Hematopoietic multipotent progenitor cell (in vitro differentiated cells): ENCODE results near the gene TGM6. TPM values are rescaled to one million over a fixed set of nuclear protein-coding genes. Genes with fewer than 3 reads are reported as not detected.
A peak's percentile ranks its signal among the peaks of the same experiment; 100 is the strongest.
"Not testable (repeated sequence)": the region's sequence is repeated elsewhere in the genome, so short reads cannot be mapped to it uniquely, and the experiment has no call there.

ENCODE experiments used
- DNase-seq, 3 donors: peaks; one replicate each; pipeline ENCODE4 v3.0.0-alpha.2; 2011 to 2015; ENCODE audit warnings: low read depth in 2 of 3, low spot score in 2 of 3
- total RNA-seq: library from RNA; depleted of rRNA; stranded (reverse); fragments of >200 nt; gene quantifications from one replicate; pipeline ENCODE4 v1.2.3, GENCODE V29; 2012

TGM6 gene
- total RNA-seq, 1 donor, result not detected

- DNase-seq, result no peak
Measured at GRCh38 chr20:2397091-2397490, 16.4 kb downstream of the TGM6 start.

GRCh38 chr20:2397595-2398145, 17.0 kb downstream of the TGM6 start:
- DNase-seq, result no peak

- no peak for DNase-seq
Measured at GRCh38 chr20:2398449-2398848, 17.7 kb downstream of the TGM6 start.

DNA sequence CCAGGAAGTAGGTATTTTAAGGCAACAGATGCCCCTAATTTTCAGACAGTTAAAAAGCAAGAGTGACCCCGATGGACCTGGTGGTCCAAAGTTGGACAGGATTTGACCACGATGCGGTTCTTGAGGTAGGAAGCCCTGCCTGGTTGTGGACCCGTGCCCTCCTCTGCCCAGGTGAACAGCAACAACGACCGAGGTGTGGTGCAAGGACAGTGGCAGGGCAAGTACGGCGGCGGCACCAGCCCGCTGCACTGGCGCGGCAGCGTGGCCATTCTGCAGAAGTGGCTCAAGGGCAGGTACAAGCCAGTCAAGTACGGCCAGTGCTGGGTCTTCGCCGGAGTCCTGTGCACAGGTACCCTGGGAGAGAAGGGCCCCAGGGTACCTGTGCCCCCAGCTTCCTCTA, 18.7 kb downstream of the TGM6 start:
- no peak for DNase-seq

DNA sequence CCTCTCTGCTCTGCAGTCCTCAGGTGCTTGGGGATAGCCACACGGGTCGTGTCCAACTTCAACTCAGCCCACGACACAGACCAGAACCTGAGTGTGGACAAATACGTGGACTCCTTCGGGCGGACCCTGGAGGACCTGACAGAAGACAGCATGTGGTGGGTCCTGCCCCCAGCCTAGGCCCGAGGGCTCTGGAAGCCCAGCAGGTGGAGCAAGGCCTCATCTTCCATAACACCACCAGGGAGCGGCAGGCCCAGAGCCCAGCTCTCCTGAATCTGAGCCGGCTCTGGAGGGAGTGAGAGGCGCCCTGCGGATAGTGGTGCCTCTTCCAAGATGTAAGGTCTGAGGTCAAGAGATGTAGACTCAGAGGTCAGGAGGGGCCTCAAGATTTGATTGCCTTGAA, 19.6 kb downstream of the TGM6 start:
- no peak for DNase-seq

DNA sequence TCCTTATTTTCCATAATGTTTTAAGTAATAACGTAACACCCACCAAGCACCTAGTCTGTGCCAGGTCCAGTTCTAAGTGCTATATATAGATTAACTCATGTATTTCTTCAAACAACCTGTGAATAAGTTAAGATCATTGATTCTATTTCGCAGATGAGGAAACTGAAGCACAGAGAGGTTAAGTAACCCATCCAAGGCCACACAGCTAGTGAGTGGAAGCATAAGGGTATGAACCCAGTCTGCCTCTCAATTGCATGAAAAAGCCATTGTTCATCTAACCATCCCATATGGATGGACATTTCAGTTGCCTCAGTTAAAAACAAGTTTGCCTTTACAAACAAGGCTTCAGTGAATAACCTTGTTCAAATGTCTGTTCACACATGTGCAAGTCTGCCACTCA, 20.8 kb downstream of the TGM6 start:
- no peak for DNase-seq

DNA sequence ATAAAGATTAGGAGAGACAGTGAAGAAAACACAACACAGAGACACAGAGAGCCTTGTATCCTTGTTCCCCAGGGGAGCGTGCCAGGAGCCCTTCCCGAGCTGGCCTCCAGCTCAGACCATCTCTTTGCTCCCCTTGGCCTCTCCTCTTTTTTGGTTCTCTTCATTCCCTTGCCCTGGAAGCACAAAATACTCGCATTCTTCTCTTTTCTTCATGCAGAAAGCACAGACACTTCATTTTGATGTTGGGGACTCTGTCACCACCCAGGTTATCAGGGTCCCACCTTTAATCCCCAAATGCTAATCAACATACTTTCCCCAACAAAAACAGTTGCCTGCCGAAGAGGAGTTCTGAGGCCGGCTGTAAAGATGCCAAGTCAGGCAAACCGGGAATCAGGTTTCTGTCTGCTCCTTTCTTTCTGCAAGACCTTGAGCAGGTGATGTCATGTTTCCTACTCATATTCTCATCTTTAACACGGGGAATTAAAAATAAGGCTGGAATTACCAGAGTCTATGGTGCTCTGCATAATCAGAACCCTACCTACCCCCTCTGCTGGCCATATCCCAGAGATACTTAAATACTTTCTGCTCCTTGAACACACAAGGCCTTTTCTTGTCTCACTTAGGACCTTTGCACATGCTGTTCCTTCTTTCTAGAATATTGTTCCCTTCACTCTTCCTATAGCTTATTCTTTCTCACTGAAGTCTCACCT, 21.7 kb downstream of the TGM6 start:
- peak in 2 of 3 donors; percentile 14 to 40 for DNase-seq

DNA sequence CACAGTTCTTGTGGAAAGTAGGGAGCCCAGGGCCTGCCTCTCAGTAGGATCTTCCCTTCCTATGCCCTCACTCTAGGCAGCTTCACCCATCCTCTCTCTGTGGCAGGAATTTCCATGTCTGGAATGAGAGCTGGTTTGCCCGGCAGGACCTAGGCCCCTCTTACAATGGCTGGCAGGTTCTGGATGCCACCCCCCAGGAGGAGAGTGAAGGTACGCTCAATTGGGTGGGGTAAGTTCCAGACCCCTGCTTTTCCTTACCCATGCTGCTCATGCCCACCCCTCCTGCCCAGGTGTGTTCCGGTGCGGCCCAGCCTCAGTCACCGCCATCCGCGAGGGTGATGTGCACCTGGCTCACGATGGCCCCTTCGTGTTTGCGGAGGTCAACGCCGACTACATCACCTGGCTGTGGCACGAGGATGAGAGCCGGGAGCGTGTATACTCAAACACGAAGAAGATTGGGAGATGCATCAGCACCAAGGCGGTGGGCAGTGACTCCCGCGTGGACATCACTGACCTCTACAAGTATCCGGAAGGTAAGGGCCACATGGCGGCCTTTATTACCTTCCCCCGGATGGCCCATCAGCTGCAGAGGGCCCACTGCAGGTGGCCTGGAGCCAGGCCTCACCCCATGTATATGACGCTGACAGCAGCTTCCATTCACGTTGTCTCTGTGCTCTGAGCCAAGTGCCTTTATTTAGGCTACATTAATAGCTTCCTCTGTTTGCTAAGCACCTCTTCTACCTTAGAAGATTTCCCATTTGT, 22.8 kb downstream of the TGM6 start:
- DNase-seq, result no peak

DNA sequence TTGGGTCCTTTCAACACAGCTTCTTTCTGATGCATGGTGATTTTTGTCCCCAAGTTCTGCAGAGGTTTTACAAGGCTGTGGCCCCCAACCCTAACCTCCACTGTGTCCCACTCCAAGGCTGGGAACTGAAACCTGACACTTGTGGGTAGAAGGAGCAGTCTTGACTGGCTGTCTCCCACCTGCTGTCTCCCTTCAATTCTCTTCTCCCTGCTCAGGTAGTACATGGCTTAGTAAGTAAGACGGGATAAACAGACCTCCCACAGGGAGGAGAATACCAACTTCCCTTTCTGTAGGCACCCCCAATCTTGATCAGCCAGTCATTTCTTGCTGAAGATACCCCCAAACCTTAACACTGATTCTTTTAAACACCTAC, 25.0 kb downstream of the TGM6 start:
- no peak for DNase-seq

DNA sequence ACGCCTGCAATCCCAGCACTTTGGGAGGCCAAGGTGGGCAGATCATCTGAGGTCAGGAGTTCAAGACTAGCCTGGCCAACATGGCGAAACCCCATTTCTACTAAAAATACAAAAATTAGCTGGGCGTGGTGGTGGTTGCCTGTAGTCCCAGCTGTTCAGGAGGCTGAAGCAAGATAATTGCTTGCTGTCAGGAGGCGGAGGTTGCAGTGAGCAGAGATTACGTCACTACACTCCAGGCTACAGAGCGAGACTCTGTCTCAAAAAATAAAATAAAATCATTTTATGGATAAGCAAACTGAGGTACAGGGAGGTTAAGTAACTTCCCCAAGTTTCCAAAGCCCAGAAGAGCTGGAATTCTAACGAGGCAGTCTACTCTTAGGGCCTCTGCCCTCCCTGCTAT, 26.7 kb downstream of the TGM6 start:
- DNase-seq, result not testable (repeated sequence)

GRCh38 chr20:2408111-2408510, 27.4 kb downstream of the TGM6 start:
- no peak for DNase-seq

DNA sequence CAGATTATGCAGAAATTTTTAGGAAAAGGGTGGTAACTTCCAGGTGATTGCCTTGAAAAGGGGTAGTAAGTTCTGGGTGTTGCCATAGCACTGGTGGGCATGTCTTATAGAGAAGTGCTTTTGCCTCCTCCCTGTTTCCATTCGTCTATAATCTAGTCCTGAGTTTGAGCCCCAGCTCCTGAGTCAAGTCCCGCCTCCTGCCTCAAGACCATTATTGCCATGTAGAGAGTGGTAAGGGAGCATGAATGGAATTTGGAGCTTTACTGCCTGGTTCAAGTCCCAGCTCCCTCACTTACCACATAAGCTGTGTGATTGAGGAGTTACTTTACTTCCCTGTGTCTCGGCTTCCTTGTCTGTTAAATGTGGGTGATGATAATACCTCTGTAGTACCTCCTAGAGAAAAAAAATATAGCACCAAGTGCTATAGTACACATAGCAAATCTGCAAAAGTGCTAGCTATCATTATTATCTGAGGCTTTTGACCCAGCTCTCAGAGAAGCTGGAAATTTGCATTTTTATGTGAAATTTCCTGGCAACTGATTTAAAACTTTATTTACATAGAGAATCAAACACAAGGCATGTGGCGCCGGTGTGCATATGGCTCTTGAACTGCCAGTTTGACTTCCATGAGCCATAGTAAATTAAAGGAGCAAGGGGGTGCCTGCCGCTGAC, 36.0 kb downstream of the TGM6 start:
- no peak for DNase-seq

DNA sequence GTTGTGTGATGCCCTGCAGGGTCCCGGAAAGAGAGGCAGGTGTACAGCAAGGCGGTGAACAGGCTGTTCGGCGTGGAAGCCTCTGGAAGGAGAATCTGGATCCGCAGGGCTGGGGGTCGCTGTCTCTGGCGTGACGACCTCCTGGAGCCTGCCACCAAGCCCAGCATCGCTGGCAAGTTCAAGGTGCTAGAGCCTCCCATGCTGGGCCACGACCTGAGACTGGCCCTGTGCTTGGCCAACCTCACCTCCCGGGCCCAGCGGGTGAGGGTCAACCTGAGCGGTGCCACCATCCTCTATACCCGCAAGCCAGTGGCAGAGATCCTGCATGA, 36.5 kb downstream of the TGM6 start:
- DNase-seq, result no peak

- DNase-seq, result no peak
Measured at GRCh38 chr20:2418388-2418787, 37.7 kb downstream of the TGM6 start.

- DNase-seq, result no peak
Measured at GRCh38 chr20:2420510-2420909, 39.8 kb downstream of the TGM6 start.

GRCh38 chr20:2421247-2421646, 40.5 kb downstream of the TGM6 start:
- no peak for DNase-seq

DNA sequence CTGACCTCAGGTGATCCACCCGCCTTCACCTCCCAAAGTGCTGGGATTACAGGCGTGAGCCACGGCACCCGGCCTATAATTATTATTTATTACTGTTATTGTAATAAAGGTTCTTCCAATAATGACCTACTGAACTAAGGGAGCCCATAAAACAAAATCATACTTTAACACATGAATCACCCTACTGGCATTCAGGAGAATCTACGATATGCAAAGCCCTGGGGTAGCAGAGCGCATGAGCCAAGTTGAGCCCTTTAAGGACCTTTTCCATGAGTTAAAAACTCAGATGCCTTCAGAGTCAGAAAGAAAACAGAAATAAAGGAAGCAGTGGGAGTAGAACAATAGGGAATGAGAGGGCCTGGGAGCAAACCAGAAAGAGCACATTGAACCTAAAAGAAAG, 48.4 kb downstream of the TGM6 start:
- DNase-seq, result no peak

GRCh38 chr20:2430538-2430937, 49.8 kb downstream of the TGM6 start:
- no peak for DNase-seq

DNA sequence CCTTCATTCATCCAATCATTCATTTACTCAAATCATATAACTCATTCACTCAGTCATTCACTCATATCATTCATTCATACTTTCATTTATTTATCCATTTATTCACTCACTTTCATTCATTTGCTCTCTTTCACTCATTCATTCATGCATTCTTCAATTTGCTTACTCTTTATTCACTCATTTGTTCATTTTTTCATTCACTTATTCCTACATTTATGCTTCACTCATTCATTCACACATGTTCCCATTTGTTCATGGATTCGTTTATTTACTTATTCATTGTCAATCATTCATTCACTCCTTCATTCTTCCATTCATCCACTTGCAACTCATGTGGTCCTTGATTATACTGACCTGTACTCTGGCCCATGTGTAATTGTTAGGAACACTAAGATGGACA, 50.5 kb downstream of the TGM6 start:
- no peak for DNase-seq

DNA sequence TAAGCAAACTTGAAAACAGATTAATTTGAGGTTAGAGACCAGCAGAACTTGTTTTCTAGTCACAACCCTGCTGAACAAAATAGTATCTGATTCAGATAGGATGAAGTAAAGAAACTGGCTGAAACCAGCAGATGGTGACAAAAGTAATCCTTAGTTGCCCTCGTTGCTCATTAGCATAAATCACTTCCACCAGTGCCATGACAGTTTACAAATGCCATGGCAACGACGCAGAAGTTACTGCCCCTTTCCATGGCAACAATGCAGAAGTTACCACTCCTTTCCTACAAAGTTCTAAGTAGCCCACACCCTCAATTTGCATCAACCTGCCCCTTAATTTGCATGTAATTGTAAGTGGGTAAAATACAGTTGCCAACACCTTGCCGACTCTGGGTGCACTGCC, 66.1 kb downstream of the TGM6 start:
- peak in 2 of 3 donors; percentile 23 to 42 for DNase-seq

- no peak for DNase-seq
Measured at GRCh38 chr20:2449386-2449785, 68.7 kb downstream of the TGM6 start.

- no peak for DNase-seq
Measured at GRCh38 chr20:2451422-2451821, 70.7 kb downstream of the TGM6 start.
